H54 (cell line): ENCODE measurements around the gene PRRT1B.

Source experiments
- DNase-seq: peaks from one replicate; pipeline ENCODE4 v3.0.0; 2011; ENCODE audit warnings: low spot score, mixed read lengths; ENCODE audit not compliant: insufficient read length
- FAIRE-seq: peaks from 3 replicates; lab custom pipeline; 2011; peaks lifted over from hg19 to GRCh38; lab: Jason Lieb, UNC
- POLR2A ChIP-seq: IDR thresholded peaks from 2 replicates; pipeline ENCODE4 v1.6.1; 2011; ENCODE audit warnings: low read depth, mild to moderate bottlenecking, low read length

Gene PRRT1B

DNA sequence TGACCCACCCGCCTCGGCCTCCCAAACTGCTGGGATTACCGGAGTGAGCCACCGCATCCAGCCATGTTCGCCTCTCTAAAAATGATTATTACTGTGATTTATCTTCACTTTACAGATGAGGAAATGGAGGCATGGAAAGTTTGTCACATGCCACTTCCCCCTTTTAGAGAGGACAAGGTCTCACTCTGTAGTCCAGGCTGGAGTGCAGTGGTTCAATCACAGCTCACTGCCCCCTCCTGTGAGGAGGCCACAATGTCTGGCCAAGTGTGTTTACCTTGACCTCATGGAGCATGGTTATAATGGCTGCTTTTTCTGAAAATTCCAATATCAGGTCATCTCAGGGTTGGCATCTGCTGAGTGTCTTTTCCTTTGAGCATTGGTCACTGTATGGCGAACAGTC lies 6.7 kb downstream of the PRRT1B start:
- no peak for TF ChIP-seq POLR2A
- FAIRE-seq (no peak), DNase-seq (no peak)

GRCh38 chr9:131554087-131554842 lies 8.9 kb downstream of the PRRT1B start:
- TF ChIP-seq POLR2A: no peak
- DNase-seq: no peak
- no peak for FAIRE-seq

- no peak for TF ChIP-seq POLR2A
- DNase-seq (no peak), FAIRE-seq (no peak)
Observed at GRCh38 chr9:131554843-131555351, 9.6 kb downstream of the PRRT1B start.

DNA sequence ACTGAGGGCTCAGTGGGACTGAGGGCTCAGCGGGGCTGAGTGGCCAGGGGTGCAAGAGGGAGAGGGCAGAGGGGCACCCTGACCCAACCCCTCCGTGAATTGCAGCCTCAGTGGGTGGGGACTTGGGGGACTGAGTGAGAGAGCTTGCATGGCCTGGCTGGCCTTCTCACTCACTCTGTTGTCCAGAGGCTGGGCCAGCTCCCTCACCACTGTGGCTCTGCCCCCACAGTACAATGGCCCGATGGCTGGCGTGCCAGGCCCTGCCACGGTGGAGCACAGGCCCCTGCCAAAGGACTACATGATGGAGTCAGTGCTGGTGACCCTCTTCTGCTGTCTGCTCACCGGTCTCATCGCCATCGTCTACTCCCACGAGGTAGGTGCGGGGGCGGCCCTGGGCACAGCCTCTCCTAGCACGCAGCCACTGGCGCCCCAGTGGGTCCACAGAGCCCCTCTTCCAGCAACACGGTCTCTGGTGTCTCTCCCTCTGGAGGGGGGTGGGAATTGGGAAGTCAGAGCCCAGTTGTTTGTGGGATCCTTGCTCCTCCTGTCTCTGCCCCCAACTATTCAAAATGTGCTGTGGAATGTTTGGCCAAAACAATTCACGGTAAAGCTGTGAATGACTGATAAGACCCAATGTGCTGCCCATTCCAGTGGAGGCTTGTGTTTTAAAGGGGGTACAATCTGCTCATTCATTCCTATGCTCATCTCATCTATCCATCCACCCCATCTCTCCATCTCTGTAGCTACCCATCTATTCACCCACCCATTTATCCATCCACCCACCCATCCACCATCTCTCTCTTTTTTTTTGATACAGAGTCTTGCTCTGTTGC lies 10.7 kb downstream of the PRRT1B start:
- FAIRE-seq: no peak
- TF ChIP-seq POLR2A: no peak
- no peak for DNase-seq

DNA sequence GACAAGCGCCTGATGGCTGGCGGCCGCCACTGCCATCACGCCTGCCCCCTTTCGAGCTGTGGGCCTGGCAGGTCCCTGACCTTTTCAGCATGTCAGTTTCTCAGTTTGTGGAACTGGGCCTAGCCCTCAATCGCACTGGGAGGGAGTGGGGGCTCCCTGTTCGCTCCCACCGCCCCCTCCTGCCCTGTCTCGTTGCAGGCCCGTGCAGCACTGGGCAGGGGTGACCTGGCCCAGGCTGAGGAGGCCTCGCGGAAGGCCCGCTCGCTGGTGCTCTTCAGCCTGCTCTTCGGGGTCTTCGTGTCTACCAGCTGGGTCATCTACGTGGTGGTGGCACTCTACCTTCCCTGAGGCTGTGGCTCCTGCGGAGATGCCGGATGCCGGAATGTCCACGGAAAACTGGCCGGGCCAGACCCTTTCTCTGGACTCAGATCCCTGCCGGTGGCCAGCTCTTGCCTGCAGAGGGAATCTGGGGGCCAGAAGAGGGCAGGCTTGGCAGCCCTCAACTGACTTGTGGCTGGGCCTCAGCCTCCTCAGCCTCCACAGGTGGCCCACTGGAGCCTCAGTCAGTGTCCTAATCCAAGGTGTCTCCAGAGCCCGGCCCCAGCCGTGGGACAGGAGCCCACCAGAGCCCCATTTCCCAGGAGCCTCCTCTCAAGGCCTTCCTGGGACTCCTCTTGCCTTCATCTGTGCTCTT lies 12.7 kb downstream of the PRRT1B start:
- no peak for DNase-seq
- no peak for TF ChIP-seq POLR2A
- FAIRE-seq: no peak

- FAIRE-seq (no peak), DNase-seq (no peak)
Observed at GRCh38 chr9:131559421-131560000, 14.2 kb downstream of the PRRT1B start.

DNA sequence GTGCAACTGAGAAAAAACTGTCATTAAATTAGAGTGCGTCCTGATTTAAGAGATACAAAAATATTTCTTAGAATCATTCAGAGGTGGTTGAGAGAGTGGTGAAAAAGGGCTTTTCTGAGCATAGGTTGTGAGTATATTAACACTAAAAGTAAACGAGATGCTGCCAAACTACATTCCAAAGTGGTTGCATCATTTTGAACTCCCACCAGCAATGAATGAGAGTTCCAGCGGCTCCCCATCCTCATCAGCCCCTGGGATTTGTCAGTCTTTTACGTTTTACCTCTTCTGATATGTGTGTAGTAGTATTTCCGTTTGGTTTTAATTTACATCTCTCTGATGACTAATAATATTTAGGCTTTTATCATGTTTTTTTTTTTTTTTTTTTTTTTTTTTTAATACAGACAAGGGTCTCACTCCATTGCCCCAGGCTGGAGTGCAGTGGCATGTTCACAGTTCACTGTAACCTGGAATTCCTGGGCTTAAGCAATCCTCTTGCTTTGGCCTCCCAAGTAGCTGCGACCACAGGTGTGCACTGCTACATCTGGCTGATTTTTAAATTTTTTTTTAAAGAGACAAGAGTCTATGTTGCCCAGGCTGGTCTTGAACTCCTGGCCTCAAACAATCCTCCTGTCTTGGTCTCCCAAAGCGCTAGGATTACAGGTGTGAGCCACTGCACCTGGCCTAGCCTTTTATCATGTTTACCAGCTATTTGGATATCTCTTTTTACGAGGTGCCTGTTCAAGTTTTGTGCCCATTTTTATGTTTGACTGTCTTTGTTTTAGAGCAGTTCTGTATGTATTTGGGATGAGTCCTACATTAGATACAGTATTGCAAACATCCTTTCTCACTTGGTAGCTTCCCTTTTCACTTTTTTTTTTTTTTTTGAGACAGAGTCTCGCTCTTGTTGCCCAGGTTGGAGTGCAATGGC lies 17.0 kb downstream of the PRRT1B start:
- FAIRE-seq (no peak), DNase-seq (no peak)
- no peak for TF ChIP-seq POLR2A

More at GRCh38 chr9:131559421-131560000, 14.2 kb downstream of the PRRT1B start:
- no peak for TF ChIP-seq POLR2A

DNA sequence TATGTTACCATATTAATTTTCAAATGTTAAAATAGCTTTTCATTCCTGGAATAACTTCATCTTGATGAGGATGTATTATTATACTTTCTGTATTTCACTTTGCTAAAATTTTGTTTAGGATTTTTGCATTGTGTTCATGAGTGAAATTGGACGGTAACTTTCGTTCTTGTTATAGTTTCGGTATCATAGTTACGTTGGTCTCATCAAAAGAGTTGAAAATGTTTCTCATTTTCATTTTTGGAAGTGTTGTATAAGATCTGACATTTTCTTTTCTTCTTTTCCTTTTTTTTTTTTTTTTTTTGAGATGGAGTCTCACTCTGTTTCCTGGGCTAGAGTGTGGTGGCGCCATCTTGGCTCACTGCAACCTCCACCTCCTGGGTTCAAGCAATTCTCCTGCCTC lies 20.0 kb downstream of the PRRT1B start:
- FAIRE-seq: no peak
- no peak for TF ChIP-seq POLR2A
- DNase-seq: no peak

DNA sequence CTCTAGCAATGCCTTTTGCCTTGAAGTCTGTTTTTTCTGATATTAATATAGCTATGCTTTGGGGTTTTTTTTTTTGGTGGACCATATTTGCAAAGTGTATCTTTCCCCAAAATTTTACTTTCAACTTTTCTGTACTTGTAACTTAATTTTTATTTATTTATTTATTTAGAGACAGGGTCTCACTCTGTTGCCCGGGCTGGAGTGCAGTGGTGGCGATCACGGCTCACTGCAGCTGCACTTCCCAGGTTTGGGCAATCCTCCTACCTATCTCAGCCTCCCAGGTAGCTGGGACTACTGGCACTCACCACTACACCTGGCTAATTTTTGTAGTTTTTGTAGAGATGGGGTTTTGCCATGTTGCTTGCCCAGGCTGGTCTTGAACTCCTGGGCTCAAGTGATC lies 20.8 kb downstream of the PRRT1B start:
- no peak for TF ChIP-seq POLR2A
- FAIRE-seq (no peak), DNase-seq (no peak)

GRCh38 chr9:131567910-131568309 lies 22.6 kb downstream of the PRRT1B start:
- no peak for TF ChIP-seq POLR2A
- no peak for FAIRE-seq
- no peak for DNase-seq

- no peak for DNase-seq
- FAIRE-seq: no peak
- no peak for TF ChIP-seq POLR2A
Observed at GRCh38 chr9:131574730-131575640, 29.7 kb downstream of the PRRT1B start.
